WTC11 (cell line): Measurements from ENCODE around the gene ACVR2B. TPM values are rescaled to one million over a fixed set of nuclear protein-coding genes. Genes with fewer than 3 reads are reported as not detected.

ENCODE experiments used
- ATAC-seq: fragments of 200-7000 bp; cut with Tn5 transposase; 2 replicates; pipeline ENCODE4 v1.10.0; 2021; ENCODE audit warnings: mild to moderate bottlenecking, moderate library complexity
- CTCF ChIA-PET: fragments of 300-600 bp; sonication (Branson Sonifier 250); formaldehyde crosslinking; loops from one replicate; lab custom pipeline; 2021; ENCODE audit warnings: antibody characterized with exemption; lab: Charles Lee
- POLR2A ChIA-PET: fragments of 350-600 bp; sonication (Branson Sonifier 250); formaldehyde crosslinking; loops from one replicate; lab custom pipeline; 2021; ENCODE audit warnings: antibody characterized with exemption; lab: Charles Lee
- DNase-seq: peaks from one replicate; pipeline ENCODE4 v3.0.0; 2021; ENCODE audit warnings: low spot score
- H3K27ac Mint-ChIP-seq: 2 replicates; pipeline ENCODE4 v1.8.0; 2021; ENCODE audit warnings: mixed read lengths
- H3K27me3 Mint-ChIP-seq: 2 replicates; pipeline ENCODE4 v1.8.0; 2021; ENCODE audit warnings: low read depth, mild to moderate bottlenecking, moderate library complexity, mixed read lengths
- H3K36me3 Mint-ChIP-seq: 2 replicates; pipeline ENCODE4 v1.8.0; 2021; ENCODE audit warnings: mixed read lengths
- H3K4me1 Mint-ChIP-seq: 2 replicates; pipeline ENCODE4 v1.8.0; 2022; ENCODE audit warnings: mixed read lengths
- H3K4me3 Mint-ChIP-seq: 2 replicates; pipeline ENCODE4 v1.8.0; 2021; ENCODE audit warnings: mild to moderate bottlenecking, moderate library complexity, mixed read lengths
- H3K9me3 Mint-ChIP-seq: 2 replicates; pipeline ENCODE4 v1.8.0; 2021; ENCODE audit warnings: mixed read lengths
- CDX4 ChIP-seq: fragments of 250-450 bp; sonication (Bioruptor Pico); IDR thresholded peaks from 2 replicates; pipeline ENCODE4 v1.9.0; 2021; ENCODE audit warnings: moderate library complexity, mild to moderate bottlenecking, inconsistent platforms, borderline replicate concordance
- CREM ChIP-seq: sonication (generic); formaldehyde crosslinking; IDR thresholded peaks from 2 replicates; pipeline ENCODE4 v1.8.1; 2022; ENCODE audit warnings: mild to moderate bottlenecking, missing genetic modification reagents, moderate library complexity
- FOXP4 ChIP-seq: sonication (generic); formaldehyde crosslinking; IDR thresholded peaks from 2 replicates; pipeline ENCODE4 v1.8.0; 2022; ENCODE audit warnings: mild to moderate bottlenecking, missing genetic modification reagents
- HMGA2 ChIP-seq: fragments of 250-450 bp; sonication (Bioruptor Pico); IDR thresholded peaks from 2 replicates; pipeline ENCODE4 v1.4.0; 2021; ENCODE audit warnings: mild to moderate bottlenecking, moderate library complexity
- JAZF1 ChIP-seq: fragments of 250-450 bp; sonication (Bioruptor Pico); IDR thresholded peaks from 2 replicates; pipeline ENCODE4 v1.9.0; 2021; ENCODE audit warnings: moderate library complexity, mild to moderate bottlenecking, inconsistent platforms
- KAT7 ChIP-seq: sonication (generic); formaldehyde crosslinking; IDR thresholded peaks from 2 replicates; pipeline ENCODE4 v1.8.1; 2023; ENCODE audit warnings: missing genetic modification reagents, mild to moderate bottlenecking, borderline replicate concordance
- MLX ChIP-seq: sonication (generic); formaldehyde crosslinking; IDR thresholded peaks from 2 replicates; pipeline ENCODE4 v1.8.1; 2023; ENCODE audit warnings: mild to moderate bottlenecking, missing genetic modification reagents, moderate library complexity
- MYBL2 ChIP-seq: sonication (generic); formaldehyde crosslinking; IDR thresholded peaks from 2 replicates; pipeline ENCODE4 v1.8.1; 2023; ENCODE audit warnings: mild to moderate bottlenecking, moderate library complexity, missing genetic modification reagents
- NFATC4 ChIP-seq: fragments of 250-450 bp; sonication (Bioruptor Pico); IDR thresholded peaks from 2 replicates; pipeline ENCODE4 v1.9.0; 2021; ENCODE audit warnings: mild to moderate bottlenecking
- NR2C2 ChIP-seq: sonication (generic); formaldehyde crosslinking; IDR thresholded peaks from 2 replicates; pipeline ENCODE4 v1.8.0; 2022; ENCODE audit warnings: mild to moderate bottlenecking, missing genetic modification reagents
- NR3C1 ChIP-seq: sonication (generic); formaldehyde crosslinking; conservative IDR thresholded peaks from 2 replicates; pipeline ENCODE4 v1.8.1; 2023; ENCODE audit warnings: low read depth, mild to moderate bottlenecking, missing genetic modification reagents
- PRRX2 ChIP-seq: fragments of 250-450 bp; sonication (Bioruptor Pico); IDR thresholded peaks from 2 replicates; pipeline ENCODE4 v1.8.0; 2021; ENCODE audit warnings: mild to moderate bottlenecking
- SOX15 ChIP-seq: fragments of 250-450 bp; sonication (Bioruptor Pico); IDR thresholded peaks from 2 replicates; pipeline ENCODE4 v1.9.0; 2021; ENCODE audit warnings: mild to moderate bottlenecking
- SP1 ChIP-seq: sonication (generic); formaldehyde crosslinking; conservative IDR thresholded peaks from 2 replicates; pipeline ENCODE4 v1.8.1; 2022; ENCODE audit warnings: missing genetic modification reagents
- ZNF219 ChIP-seq: sonication (generic); formaldehyde crosslinking; IDR thresholded peaks from 2 replicates; pipeline ENCODE4 v1.8.0; 2023; ENCODE audit warnings: missing genetic modification reagents, mild to moderate bottlenecking, borderline replicate concordance
- ZNF232 ChIP-seq: sonication (generic); formaldehyde crosslinking; IDR thresholded peaks from 2 replicates; pipeline ENCODE4 v1.8.0; 2022; ENCODE audit warnings: mild to moderate bottlenecking, missing genetic modification reagents
- ZNF416 ChIP-seq: fragments of 250-450 bp; sonication (Bioruptor Pico); IDR thresholded peaks from 2 replicates; pipeline ENCODE4 v1.9.0; 2021; ENCODE audit warnings: mild to moderate bottlenecking, inconsistent platforms
- total RNA-seq: library from RNA; stranded (reverse); gene quantifications from 3 replicates; pipeline ENCODE4 v1.2.3, GENCODE V29; 2021
- TF ChIP-seq, protein P1 (sequence below): sonication (generic); formaldehyde crosslinking; IDR thresholded peaks from 2 replicates; pipeline ENCODE4 v1.8.1; 2023; ENCODE audit warnings: mild to moderate bottlenecking, missing genetic modification reagents, moderate library complexity
- TF ChIP-seq, protein P2 (sequence below): fragments of 250-450 bp; sonication (Bioruptor Pico); IDR thresholded peaks from 2 replicates; pipeline ENCODE4 v2.1.2; 2022; ENCODE audit warnings: mild to moderate bottlenecking, moderate library complexity
- TF ChIP-seq, protein P3 (sequence below): sonication (generic); formaldehyde crosslinking; IDR thresholded peaks from 2 replicates; pipeline ENCODE4 v1.8.1; 2022; ENCODE audit warnings: low read depth, missing genetic modification reagents, borderline replicate concordance
- TF ChIP-seq, protein P4 (sequence below): sonication (generic); formaldehyde crosslinking; IDR thresholded peaks from 2 replicates; pipeline ENCODE4 v1.8.0; 2022; ENCODE audit warnings: mild to moderate bottlenecking, missing genetic modification reagents
- TF ChIP-seq, protein P5 (sequence below): fragments of 250-450 bp; sonication (Bioruptor Pico); IDR thresholded peaks from 2 replicates; pipeline ENCODE4 v1.8.0; 2021; ENCODE audit warnings: mild to moderate bottlenecking
- TF ChIP-seq, protein P6 (sequence below): sonication (generic); formaldehyde crosslinking; IDR thresholded peaks from 2 replicates; pipeline ENCODE4 v1.8.1; 2022; ENCODE audit warnings: mild to moderate bottlenecking, missing genetic modification reagents, moderate library complexity, borderline replicate concordance

ACVR2B gene
- total RNA-seq, 1 experiment from 2014 or later: 104 TPM

DNA sequence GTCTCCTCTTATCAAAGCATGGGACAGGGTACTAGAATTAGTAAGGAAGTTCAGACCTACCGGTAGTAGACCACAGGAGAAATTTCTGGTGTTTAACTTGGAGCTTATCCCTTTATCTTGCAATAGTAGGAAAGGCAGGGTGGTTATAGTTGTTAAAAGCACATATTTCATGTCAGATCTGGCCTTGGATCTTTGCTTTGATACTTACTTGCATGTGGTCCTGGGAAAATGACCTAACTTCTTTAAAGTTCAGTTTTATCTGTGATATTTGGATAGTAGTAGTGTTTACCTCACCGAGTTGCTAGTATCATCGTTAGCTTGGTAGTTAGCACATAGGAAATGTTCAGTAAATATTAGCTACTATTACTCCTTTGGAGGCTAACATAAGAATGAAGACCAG, 57.9 kb downstream of the ACVR2B start (continued):
- TF ChIP-seq, protein P1, sequence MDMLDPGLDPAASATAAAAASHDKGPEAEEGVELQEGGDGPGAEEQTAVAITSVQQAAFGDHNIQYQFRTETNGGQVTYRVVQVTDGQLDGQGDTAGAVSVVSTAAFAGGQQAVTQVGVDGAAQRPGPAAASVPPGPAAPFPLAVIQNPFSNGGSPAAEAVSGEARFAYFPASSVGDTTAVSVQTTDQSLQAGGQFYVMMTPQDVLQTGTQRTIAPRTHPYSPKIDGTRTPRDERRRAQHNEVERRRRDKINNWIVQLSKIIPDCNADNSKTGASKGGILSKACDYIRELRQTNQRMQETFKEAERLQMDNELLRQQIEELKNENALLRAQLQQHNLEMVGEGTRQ: no peak
- TF ChIP-seq MYBL2 (no peak), KAT7 (no peak)
- TF ChIP-seq, protein P2, sequence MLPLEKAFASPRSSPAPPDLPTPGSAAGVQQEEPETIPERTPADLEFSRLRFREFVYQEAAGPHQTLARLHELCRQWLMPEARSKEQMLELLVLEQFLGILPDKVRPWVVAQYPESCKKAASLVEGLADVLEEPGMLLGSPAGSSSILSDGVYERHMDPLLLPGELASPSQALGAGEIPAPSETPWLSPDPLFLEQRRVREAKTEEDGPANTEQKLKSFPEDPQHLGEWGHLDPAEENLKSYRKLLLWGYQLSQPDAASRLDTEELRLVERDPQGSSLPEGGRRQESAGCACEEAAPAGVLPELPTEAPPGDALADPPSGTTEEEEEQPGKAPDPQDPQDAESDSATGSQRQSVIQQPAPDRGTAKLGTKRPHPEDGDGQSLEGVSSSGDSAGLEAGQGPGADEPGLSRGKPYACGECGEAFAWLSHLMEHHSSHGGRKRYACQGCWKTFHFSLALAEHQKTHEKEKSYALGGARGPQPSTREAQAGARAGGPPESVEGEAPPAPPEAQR (CRISPR knock-in tag): no peak

DNA sequence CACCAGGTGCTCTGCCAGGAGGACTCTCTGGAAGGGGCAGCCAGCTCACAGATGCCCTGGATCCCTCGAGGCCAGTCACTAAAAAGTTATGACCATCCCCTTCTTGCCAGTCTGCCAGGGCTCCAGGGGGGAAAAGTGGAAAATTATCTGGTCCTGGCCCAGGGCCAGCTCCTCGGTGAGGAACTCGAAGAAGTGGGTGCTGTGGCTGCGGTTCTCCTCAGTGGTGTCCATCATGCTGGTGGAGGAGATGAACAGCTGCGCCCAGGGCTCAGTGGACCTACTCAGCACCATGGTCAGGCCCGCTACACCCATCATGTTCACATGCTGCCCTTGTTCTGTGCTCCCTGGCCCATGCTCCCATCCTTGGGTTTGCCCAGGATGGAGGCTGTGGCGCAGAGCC, 61.7 kb downstream of the ACVR2B start:
- Mint-ChIP-seq H3K27ac (no peak overlapping the region), H3K4me3 (no peak overlapping the region), H3K9me3 (0 out of 2 replicates have a peak, but pooled peaks cover 4% of the 10 kb centered on the region), H3K4me1 (peaks cover 21% of the 10 kb centered on the region), H3K36me3 (peaks cover 24% of the 10 kb centered on the region), H3K27me3 (no peaks in the 10 kb centered on the region)
- DNase-seq: no peak
- ChIA-PET CTCF (interaction anchor here (0.7 to 1.3 kb wide), 3 partner anchors 19 to 140 kb away, joined by 3 read pairs; partner anchors contain the start of gene EXOG), POLR2A (no interaction called here)
- ATAC-seq: no peak
- TF ChIP-seq, protein P3, sequence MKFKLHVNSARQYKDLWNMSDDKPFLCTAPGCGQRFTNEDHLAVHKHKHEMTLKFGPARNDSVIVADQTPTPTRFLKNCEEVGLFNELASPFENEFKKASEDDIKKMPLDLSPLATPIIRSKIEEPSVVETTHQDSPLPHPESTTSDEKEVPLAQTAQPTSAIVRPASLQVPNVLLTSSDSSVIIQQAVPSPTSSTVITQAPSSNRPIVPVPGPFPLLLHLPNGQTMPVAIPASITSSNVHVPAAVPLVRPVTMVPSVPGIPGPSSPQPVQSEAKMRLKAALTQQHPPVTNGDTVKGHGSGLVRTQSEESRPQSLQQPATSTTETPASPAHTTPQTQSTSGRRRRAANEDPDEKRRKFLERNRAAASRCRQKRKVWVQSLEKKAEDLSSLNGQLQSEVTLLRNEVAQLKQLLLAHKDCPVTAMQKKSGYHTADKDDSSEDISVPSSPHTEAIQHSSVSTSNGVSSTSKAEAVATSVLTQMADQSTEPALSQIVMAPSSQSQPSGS (CRISPR knock-in tag): no peak
- no peak for TF ChIP-seq JAZF1 (CRISPR knock-in tag)
- TF ChIP-seq ZNF232: no peak
- no peak for TF ChIP-seq FOXP4 (CRISPR knock-in tag)

- Mint-ChIP-seq H3K27me3 (no peaks in the 10 kb centered on the region), H3K27ac (no peak overlapping the region), H3K4me1 (peaks cover 34% of the 10 kb centered on the region), H3K9me3 (0 out of 2 replicates have a peak, but pooled peaks cover 4% of the 10 kb centered on the region), H3K4me3 (no peak overlapping the region), H3K36me3 (peaks cover 24% of the 10 kb centered on the region)
- ChIA-PET POLR2A (no interaction called here), CTCF (interaction anchor here (1.2 kb wide), 1 partner anchor 139 kb away, joined by 3 read pairs; no protein-coding TSS in a partner anchor)
- DNase-seq: no peak
- no peak for ATAC-seq
- no peak for TF ChIP-seq NR2C2 (CRISPR knock-in tag)
- TF ChIP-seq ZNF416: no peak
- no peak for TF ChIP-seq SOX15 (CRISPR knock-in tag)
- TF ChIP-seq, protein P4, sequence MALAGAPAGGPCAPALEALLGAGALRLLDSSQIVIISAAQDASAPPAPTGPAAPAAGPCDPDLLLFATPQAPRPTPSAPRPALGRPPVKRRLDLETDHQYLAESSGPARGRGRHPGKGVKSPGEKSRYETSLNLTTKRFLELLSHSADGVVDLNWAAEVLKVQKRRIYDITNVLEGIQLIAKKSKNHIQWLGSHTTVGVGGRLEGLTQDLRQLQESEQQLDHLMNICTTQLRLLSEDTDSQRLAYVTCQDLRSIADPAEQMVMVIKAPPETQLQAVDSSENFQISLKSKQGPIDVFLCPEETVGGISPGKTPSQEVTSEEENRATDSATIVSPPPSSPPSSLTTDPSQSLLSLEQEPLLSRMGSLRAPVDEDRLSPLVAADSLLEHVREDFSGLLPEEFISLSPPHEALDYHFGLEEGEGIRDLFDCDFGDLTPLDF (CRISPR knock-in tag): no peak
- TF ChIP-seq ZNF219: no peak
- no peak for TF ChIP-seq NFATC4 (CRISPR knock-in tag)
- no peak for TF ChIP-seq PRRX2
- TF ChIP-seq CREM (CRISPR knock-in tag): no peak
- TF ChIP-seq MLX: no peak
- TF ChIP-seq CDX4 (CRISPR knock-in tag): no peak
- TF ChIP-seq SP1 (CRISPR knock-in tag): no peak
- TF ChIP-seq, protein P5, sequence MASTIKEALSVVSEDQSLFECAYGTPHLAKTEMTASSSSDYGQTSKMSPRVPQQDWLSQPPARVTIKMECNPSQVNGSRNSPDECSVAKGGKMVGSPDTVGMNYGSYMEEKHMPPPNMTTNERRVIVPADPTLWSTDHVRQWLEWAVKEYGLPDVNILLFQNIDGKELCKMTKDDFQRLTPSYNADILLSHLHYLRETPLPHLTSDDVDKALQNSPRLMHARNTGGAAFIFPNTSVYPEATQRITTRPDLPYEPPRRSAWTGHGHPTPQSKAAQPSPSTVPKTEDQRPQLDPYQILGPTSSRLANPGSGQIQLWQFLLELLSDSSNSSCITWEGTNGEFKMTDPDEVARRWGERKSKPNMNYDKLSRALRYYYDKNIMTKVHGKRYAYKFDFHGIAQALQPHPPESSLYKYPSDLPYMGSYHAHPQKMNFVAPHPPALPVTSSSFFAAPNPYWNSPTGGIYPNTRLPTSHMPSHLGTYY (CRISPR knock-in tag): no peak
- TF ChIP-seq NR3C1 (CRISPR knock-in tag): no peak
- TF ChIP-seq HMGA2 (CRISPR knock-in tag): no peak
- TF ChIP-seq, protein P6, sequence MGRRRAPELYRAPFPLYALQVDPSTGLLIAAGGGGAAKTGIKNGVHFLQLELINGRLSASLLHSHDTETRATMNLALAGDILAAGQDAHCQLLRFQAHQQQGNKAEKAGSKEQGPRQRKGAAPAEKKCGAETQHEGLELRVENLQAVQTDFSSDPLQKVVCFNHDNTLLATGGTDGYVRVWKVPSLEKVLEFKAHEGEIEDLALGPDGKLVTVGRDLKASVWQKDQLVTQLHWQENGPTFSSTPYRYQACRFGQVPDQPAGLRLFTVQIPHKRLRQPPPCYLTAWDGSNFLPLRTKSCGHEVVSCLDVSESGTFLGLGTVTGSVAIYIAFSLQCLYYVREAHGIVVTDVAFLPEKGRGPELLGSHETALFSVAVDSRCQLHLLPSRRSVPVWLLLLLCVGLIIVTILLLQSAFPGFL: no peak
Observed at GRCh38 chr3:38516669-38517068, 63.0 kb downstream of the ACVR2B start.
